Mesenteric fat pad (tissue), 1 donor: Measurements from ENCODE around the gene ZCCHC10. TPM values are rescaled to one million over a fixed set of nuclear protein-coding genes. Genes with fewer than 3 reads are reported as not detected.

Source experiments
- total RNA-seq: library from RNA; stranded (reverse); fragmentation: NEBNext Ultra II Directional; extraction: Animal tissue kit (Norgen Biotek cat#: 25700); gene quantifications from one replicate; pipeline ENCODE4 v1.2.1, GENCODE V29; 2021
- donor health status: DM: yes; HTN: yes; CAD: no.

The ZCCHC10 gene
- total RNA-seq, 1 donor from 2014 or later = 13.9 TPM

Other genes starting within 250 kb of the ZCCHC10 start
- 33.4 TPM for gene SEPTIN8, start 249.3 kb downstream of the ZCCHC10 start, total RNA-seq
- not detected for gene SOWAHA, start 213.2 kb downstream of the ZCCHC10 start, total RNA-seq
- gene SHROOM1, start 195.9 kb downstream of the ZCCHC10 start, total RNA-seq = 10.6 TPM
- not detected for gene GDF9, start 160.1 kb downstream of the ZCCHC10 start, total RNA-seq
- gene UQCRQ, start 159.9 kb downstream of the ZCCHC10 start, total RNA-seq = 391 TPM
- 1.2 TPM for gene LEAP2, start 152.9 kb downstream of the ZCCHC10 start, total RNA-seq
- 87.5 TPM for gene AFF4, start 62.9 kb downstream of the ZCCHC10 start, total RNA-seq
- gene HSPA4, start 25.5 kb upstream of the ZCCHC10 start, total RNA-seq = 101 TPM